Prostate gland (tissue), 2 donors: Measurements from ENCODE around the gene SUN1.

Experiments used
- CTCF ChIP-seq, 4 experiments: fragments of 200-600 bp in 2 of 4; fragments of 450-650 bp in 2 of 4; sonication (generic) in 2 of 4; IDR thresholded peaks; 1 replicate in 3 of 4; 2 replicates in 1 of 4; pipeline ENCODE4 v1.5.1; 2016 to 2019; ENCODE audit warnings: antibody characterized with exemption in 4 of 4, mild to moderate bottlenecking in 2 of 4, moderate library complexity in 2 of 4
- POLR2A ChIP-seq: fragments of 450-650 bp; IDR thresholded peaks from one replicate; pipeline ENCODE4 v1.6.1; 2016; ENCODE audit warnings: antibody characterized with exemption, mild to moderate bottlenecking
- POLR2AphosphoS5 ChIP-seq: sonication (generic); formaldehyde crosslinking; IDR thresholded peaks from one replicate; pipeline ENCODE4 v1.6.1; 2017; ENCODE audit warnings: antibody characterized with exemption

- TF ChIP-seq CTCF (IDR thresholded peaks at IDR 0.05) (no peak), POLR2AphosphoS5 (no peak), POLR2A (no peak)
Measured at GRCh38 chr7:833601-834258, 1.5 kb downstream of the SUN1 start.
